ENCODE data around the gene TXLNB.

The TXLNB gene

GRCh38 chr6:139275279-139276055 lies 16.3 kb downstream of the TXLNB start:
- H3K27ac ChIP-seq (ENCODE audit: low read length): no peak overlapping the region

GRCh38 chr6:139271056-139271455 lies 20.7 kb downstream of the TXLNB start:
- H2AFZ ChIP-seq (ENCODE audit: low read length): no peak overlapping the region
- H3K9me2 ChIP-seq (replicated peaks; ENCODE audit: insufficient read depth, low read length): no peaks in the 10 kb centered on the region
- no peaks in the 10 kb centered on the region for H3F3A ChIP-seq (ENCODE audit: insufficient read depth, low read length)
- no peak overlapping the region for H3K9ac ChIP-seq (ENCODE audit: low read length)
- no peak overlapping the region for H3K4me3 ChIP-seq (ENCODE audit: low read length)
- no peak for DNase-seq
- no peaks in the 10 kb centered on the region for H3K79me2 ChIP-seq (ENCODE audit: low read length)
- no peaks in the 10 kb centered on the region for H3K9me3 ChIP-seq (replicated peaks; ENCODE audit: insufficient read depth, low read length)
- no peaks in the 10 kb centered on the region for H3K27me3 ChIP-seq (replicated peaks; ENCODE audit: insufficient read depth, low read length)
- H3K27ac ChIP-seq (ENCODE audit: low read length): no peak overlapping the region
- H4K20me1 ChIP-seq (ENCODE audit: insufficient read depth, low read length): no peaks in the 10 kb centered on the region
- H3K36me3 ChIP-seq (replicated peaks; ENCODE audit: insufficient read depth, low read length): no peaks in the 10 kb centered on the region
- H3K4me1 ChIP-seq (ENCODE audit: low read length): no peaks in the 10 kb centered on the region
- no peak overlapping the region for H3K4me2 ChIP-seq (ENCODE audit: low read depth, low read length)
- TF ChIP-seq EZH2phosphoT487 (IDR thresholded peaks at IDR 0.05; ENCODE audit: low read length): no peak
- no peak for TF ChIP-seq EZH2 (optimal IDR thresholded peaks at IDR 0.05; ENCODE audit: low read depth, low read length)
- TF ChIP-seq CTCF (IDR thresholded peaks at IDR 0.05; ENCODE audit: low read length): no peak

More at GRCh38 chr6:139275279-139276055, 16.3 kb downstream of the TXLNB start:
- no peaks in the 10 kb centered on the region for H3K36me3 ChIP-seq (replicated peaks; ENCODE audit: insufficient read depth, low read length)
- no peaks in the 10 kb centered on the region for H4K20me1 ChIP-seq (ENCODE audit: insufficient read depth, low read length)
- H3K4me3 ChIP-seq (ENCODE audit: low read length): no peak overlapping the region
- TF ChIP-seq CTCF (IDR thresholded peaks at IDR 0.05; ENCODE audit: low read length) (no peak), EZH2 (optimal IDR thresholded peaks at IDR 0.05; ENCODE audit: low read depth, low read length) (no peak), EZH2phosphoT487 (IDR thresholded peaks at IDR 0.05; ENCODE audit: low read length) (no peak)
- H3K9me2 ChIP-seq (replicated peaks; ENCODE audit: insufficient read depth, low read length): no peaks in the 10 kb centered on the region
- peaks cover 9% of the 10 kb centered on the region for H3F3A ChIP-seq (ENCODE audit: insufficient read depth, low read length)
- H2AFZ ChIP-seq (ENCODE audit: low read length): no peak overlapping the region
- H3K27me3 ChIP-seq (replicated peaks; ENCODE audit: insufficient read depth, low read length): no peaks in the 10 kb centered on the region
- no peak for DNase-seq
- H3K4me2 ChIP-seq (ENCODE audit: low read depth, low read length): no peak overlapping the region
- no peaks in the 10 kb centered on the region for H3K79me2 ChIP-seq (ENCODE audit: low read length)
- H3K4me1 ChIP-seq (ENCODE audit: low read length): peaks cover 14% of the 10 kb centered on the region
- H3K9ac ChIP-seq (ENCODE audit: low read length): no peak overlapping the region
- H3K9me3 ChIP-seq (replicated peaks; ENCODE audit: insufficient read depth, low read length): no peaks in the 10 kb centered on the region

- no peaks in the 10 kb centered on the region for H3K4me1 ChIP-seq (ENCODE audit: low read length)
- no peaks in the 10 kb centered on the region for H3K9me2 ChIP-seq (replicated peaks; ENCODE audit: insufficient read depth, low read length)
- no peak overlapping the region for H2AFZ ChIP-seq (ENCODE audit: low read length)
- H3K36me3 ChIP-seq (replicated peaks; ENCODE audit: insufficient read depth, low read length): no peaks in the 10 kb centered on the region
- no peaks in the 10 kb centered on the region for H3K79me2 ChIP-seq (ENCODE audit: low read length)
- no peak overlapping the region for H3K9ac ChIP-seq (ENCODE audit: low read length)
- H3F3A ChIP-seq (ENCODE audit: insufficient read depth, low read length): no peaks in the 10 kb centered on the region
- H3K27ac ChIP-seq (ENCODE audit: low read length): no peak overlapping the region
- no peak overlapping the region for H3K4me3 ChIP-seq (ENCODE audit: low read length)
- no peaks in the 10 kb centered on the region for H4K20me1 ChIP-seq (ENCODE audit: insufficient read depth, low read length)
- H3K4me2 ChIP-seq (ENCODE audit: low read depth, low read length): no peak overlapping the region
- TF ChIP-seq EZH2 (optimal IDR thresholded peaks at IDR 0.05; ENCODE audit: low read depth, low read length) (no peak), CTCF (IDR thresholded peaks at IDR 0.05; ENCODE audit: low read length) (no peak), EZH2phosphoT487 (IDR thresholded peaks at IDR 0.05; ENCODE audit: low read length) (no peak)
- no peak for DNase-seq
- H3K9me3 ChIP-seq (replicated peaks; ENCODE audit: insufficient read depth, low read length): no peaks in the 10 kb centered on the region
- H3K27me3 ChIP-seq (replicated peaks; ENCODE audit: insufficient read depth, low read length): no peaks in the 10 kb centered on the region
These were observed 21.5 kb downstream of the TXLNB start for GRCh38 chr6:139270249-139270648.
